NCI-H128 (cell line): Measurements from ENCODE around the gene HOXA6.

Experiments
- DNase-seq: peaks from one replicate; lab custom pipeline; 2025; ENCODE audit not compliant: unreplicated experiment; lab: John Stamatoyannopoulos, UW

The HOXA6 gene

GRCh38 chr7:27141137-27141922, 6.2 kb downstream of the HOXA6 start:
- DNase-seq = no peak

GRCh38 chr7:27140126-27140857, 7.3 kb downstream of the HOXA6 start:
- DNase-seq = no peak

- DNase-seq = no peak
Measured at GRCh38 chr7:27139334-27140125, 8.0 kb downstream of the HOXA6 start.

- DNase-seq = no peak
Measured at GRCh38 chr7:27138985-27139333, 8.6 kb downstream of the HOXA6 start.

GRCh38 chr7:27138472-27138871, 9.1 kb downstream of the HOXA6 start:
- DNase-seq = no peak

- no peak for DNase-seq
Measured at GRCh38 chr7:27137640-27138315, 9.8 kb downstream of the HOXA6 start.

GRCh38 chr7:27134392-27134791, 13.2 kb downstream of the HOXA6 start:
- DNase-seq = no peak

- no peak for DNase-seq
Measured at GRCh38 chr7:27133409-27134231, 14.0 kb downstream of the HOXA6 start.

- no peak for DNase-seq
Measured at GRCh38 chr7:27132978-27133377, 14.6 kb downstream of the HOXA6 start.

- DNase-seq = no peak
Measured at GRCh38 chr7:27132214-27132613, 15.4 kb downstream of the HOXA6 start.

- DNase-seq = no peak
Measured at GRCh38 chr7:27131390-27131819, 16.2 kb downstream of the HOXA6 start.

GRCh38 chr7:27130540-27131389, 16.8 kb downstream of the HOXA6 start, which contains the start of gene HOXA4:
TSS of gene HOXA4 (minus strand) at chr7:27130757. CDS start at chr7:27130733, 24 bp downstream.
- peak; percentile 77 for DNase-seq

GRCh38 chr7:27129729-27130539, 17.6 kb downstream of the HOXA6 start:
- DNase-seq = no peak

- no peak for DNase-seq
Measured at GRCh38 chr7:27128776-27129728, 18.5 kb downstream of the HOXA6 start.

- DNase-seq = no peak
Measured at GRCh38 chr7:27128034-27128433, 19.5 kb downstream of the HOXA6 start.

- no peak for DNase-seq
Measured at GRCh38 chr7:27126596-27127327, 20.8 kb downstream of the HOXA6 start.

- no peak for DNase-seq
Measured at GRCh38 chr7:27125986-27126394, 21.6 kb downstream of the HOXA6 start.
